H7 (cell line): Measurements from ENCODE around the gene GRM5. TPM values are rescaled to one million over a fixed set of nuclear protein-coding genes. Genes with fewer than 3 reads are reported as not detected.
A peak's percentile ranks its signal among the peaks of the same experiment; 100 is the strongest.

Experiments
- DNase-seq: peaks from one replicate; pipeline ENCODE4 v3.0.0; 2012
- H3K27me3 ChIP-seq: 2 replicates; pipeline ENCODE4 v1.6.0; 2011; ENCODE audit warnings: mild to moderate bottlenecking, low read length; ENCODE audit not compliant: control insufficient read depth, insufficient read depth
- H3K36me3 ChIP-seq: replicated peaks from 2 replicates; pipeline ENCODE4 v1.5.1; 2011; ENCODE audit warnings: low read length; ENCODE audit not compliant: control insufficient read depth, insufficient read depth
- H3K4me3 ChIP-seq: 2 replicates; pipeline ENCODE4 v1.5.1; 2011; ENCODE audit warnings: low read depth, mild to moderate bottlenecking, control low read depth, low read length, moderate library complexity; ENCODE audit not compliant: insufficient read depth
- total RNA-seq: library from RNA; depleted of rRNA; stranded (reverse); fragments of >200 nt; shearing (Covaris generic); gene quantifications from 2 replicates; pipeline ENCODE4 v1.2.3, GENCODE V29; 2014

Gene GRM5
- total RNA-seq, 1 experiment from 2014 or later, result not detected

GRCh38 chr11:88533001-88533400, 532.8 kb downstream of the GRM5 start:
- Histone ChIP-seq H3K27me3 (no peaks in the 10 kb centered on the region), H3K36me3 (no peaks in the 10 kb centered on the region), H3K4me3 (no peak overlapping the region)
- no peak for DNase-seq

DNA sequence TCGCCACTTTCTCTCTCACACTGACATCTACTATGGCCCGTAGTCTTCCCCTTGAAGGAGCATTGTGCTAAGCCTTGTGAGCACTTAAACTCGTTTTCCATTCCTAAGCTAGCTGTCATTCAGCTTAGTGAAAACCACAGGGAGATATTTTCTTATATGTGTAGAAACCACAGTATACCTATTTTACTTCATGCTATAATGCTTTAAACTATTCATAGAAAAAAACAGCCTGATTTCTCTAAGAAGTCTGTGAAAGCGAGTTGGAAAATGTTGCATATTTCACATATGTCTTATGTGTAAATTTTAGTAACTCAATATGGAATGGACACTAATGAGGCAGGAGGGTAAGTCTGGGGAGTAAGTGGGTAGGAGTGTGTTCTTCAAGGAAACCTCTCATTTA, 534.0 kb downstream of the GRM5 start:
- Histone ChIP-seq H3K36me3 (no peaks in the 10 kb centered on the region), H3K4me3 (no peak overlapping the region), H3K27me3 (no peaks in the 10 kb centered on the region)
- no peak for DNase-seq

- no peaks in the 10 kb centered on the region for H3K27me3 ChIP-seq
- DNase-seq, result no peak
- no peak overlapping the region for H3K4me3 ChIP-seq
- no peaks in the 10 kb centered on the region for H3K36me3 ChIP-seq
These were observed 536.4 kb downstream of the GRM5 start for GRCh38 chr11:88529426-88529825.

DNA sequence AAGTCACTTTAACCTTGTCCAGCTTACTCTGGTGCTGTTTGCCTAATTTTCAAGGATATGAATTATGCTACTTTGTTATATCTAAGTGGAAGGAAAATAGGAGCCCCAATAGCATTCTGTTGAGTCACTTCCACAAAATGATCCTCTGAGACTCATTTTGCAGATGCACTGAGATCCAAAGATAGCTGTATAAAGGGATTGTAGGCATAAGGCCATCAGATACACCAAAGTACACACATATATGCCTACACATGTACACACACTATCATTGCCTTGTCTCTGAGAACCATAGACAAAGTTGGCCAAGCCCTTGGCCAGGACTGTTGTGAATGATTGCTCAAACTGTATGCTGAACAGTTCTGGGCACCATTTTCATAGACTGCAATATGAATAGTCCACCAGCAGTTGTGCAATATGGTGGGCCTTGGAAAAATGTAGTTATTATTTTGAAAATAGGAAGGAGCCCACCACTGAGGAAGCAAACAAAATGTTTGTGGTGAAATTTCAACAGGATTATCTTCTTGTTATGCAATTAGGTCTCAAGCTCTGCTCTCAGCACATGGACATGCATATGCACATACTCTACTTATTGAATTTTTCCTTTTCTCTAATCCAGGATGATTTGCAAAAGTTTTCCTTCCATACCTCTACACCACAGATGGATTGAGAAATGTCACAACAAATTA, 542.3 kb downstream of the GRM5 start:
- no peak for DNase-seq
- H3K27me3 ChIP-seq, result no peaks in the 10 kb centered on the region
- H3K36me3 ChIP-seq, result no peaks in the 10 kb centered on the region
- no peak overlapping the region for H3K4me3 ChIP-seq

DNA sequence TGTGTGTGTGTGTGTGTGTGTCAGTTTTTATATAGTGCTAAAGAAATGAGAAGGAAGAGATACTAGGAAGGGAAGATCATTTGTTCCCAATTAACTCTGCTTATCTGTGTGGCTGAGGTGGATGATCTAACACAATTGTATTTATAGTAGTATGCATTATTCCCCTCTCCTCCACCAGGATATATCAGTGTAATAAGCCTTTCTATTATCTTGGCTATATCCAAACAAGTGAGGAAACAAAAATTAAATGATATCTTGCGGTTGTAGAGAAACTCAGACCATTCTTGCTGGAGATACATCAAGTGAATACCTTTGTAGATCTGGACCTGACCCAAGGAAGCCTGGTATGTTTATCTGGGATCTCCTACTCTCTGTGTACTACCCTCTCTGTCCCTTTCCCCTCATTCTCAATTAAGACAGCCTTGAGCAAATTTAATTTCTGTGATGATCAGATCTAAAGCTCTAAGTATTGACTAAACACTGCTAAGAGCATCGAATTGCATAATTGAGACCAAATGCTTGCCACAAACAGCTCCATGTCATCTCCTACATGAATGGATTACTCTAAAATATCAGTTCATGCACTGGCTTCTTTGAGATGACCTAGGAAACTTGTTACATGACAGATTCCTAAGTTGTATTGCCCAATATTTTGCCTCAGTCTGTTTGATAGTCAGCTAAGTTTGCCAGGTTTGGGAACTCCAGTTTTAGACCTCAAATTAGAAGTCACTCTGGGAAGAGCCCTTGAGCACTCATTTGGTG, 543.0 kb downstream of the GRM5 start:
- Histone ChIP-seq H3K36me3 (no peaks in the 10 kb centered on the region), H3K4me3 (no peak overlapping the region), H3K27me3 (no peaks in the 10 kb centered on the region)
- DNase-seq, result no peak

GRCh38 chr11:88521799-88522201, 544.0 kb downstream of the GRM5 start:
- DNase-seq, result no peak
- H3K36me3 ChIP-seq, result no peaks in the 10 kb centered on the region
- no peaks in the 10 kb centered on the region for H3K27me3 ChIP-seq
- no peak overlapping the region for H3K4me3 ChIP-seq

DNA sequence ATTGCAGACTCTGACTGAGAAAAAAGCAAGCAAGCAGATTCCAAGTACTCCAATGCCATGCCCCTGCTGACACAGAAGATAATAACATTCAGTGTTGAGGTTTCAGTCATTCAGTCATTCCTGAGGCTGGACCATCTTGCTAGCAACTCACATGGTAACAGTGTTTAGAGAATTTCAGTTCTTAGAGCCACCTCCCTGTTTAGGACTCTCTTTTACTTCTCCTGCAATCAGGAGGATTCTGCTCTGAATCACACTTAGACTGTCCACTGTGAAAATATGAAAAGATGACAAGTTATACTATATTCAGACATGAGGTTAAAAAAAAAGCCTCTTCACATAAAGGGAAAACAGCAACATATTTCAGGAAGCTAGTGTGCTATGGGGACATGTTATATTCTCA, 544.4 kb downstream of the GRM5 start:
- DNase-seq, result no peak
- no peaks in the 10 kb centered on the region for H3K36me3 ChIP-seq
- H3K27me3 ChIP-seq, result no peaks in the 10 kb centered on the region
- H3K4me3 ChIP-seq, result no peak overlapping the region

- no peak for DNase-seq
- H3K4me3 ChIP-seq, result no peak overlapping the region
- H3K36me3 ChIP-seq, result no peaks in the 10 kb centered on the region
- no peaks in the 10 kb centered on the region for H3K27me3 ChIP-seq
These were observed 545.4 kb downstream of the GRM5 start for GRCh38 chr11:88520391-88520790.

DNA sequence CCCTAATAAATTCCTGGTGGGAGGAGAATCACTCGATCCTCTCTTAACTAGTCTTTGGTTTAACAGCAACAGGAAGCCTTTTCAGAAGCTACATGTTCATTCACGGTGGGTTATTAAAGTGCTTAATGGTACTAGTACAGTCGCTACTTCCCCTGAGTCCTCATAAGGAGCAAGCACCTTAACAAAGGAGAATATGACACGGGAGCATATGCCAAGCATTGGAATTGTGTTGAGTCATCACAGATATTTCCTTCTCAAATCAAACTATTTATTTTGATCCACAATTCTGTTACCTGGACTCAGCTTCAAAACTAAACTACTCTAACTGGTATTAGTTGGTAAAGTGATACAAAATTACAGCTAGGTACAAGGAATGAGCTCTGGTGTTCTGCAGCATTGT, 550.8 kb downstream of the GRM5 start:
- no peak for DNase-seq
- Histone ChIP-seq H3K4me3 (no peak overlapping the region), H3K36me3 (no peaks in the 10 kb centered on the region), H3K27me3 (no peaks in the 10 kb centered on the region)

DNA sequence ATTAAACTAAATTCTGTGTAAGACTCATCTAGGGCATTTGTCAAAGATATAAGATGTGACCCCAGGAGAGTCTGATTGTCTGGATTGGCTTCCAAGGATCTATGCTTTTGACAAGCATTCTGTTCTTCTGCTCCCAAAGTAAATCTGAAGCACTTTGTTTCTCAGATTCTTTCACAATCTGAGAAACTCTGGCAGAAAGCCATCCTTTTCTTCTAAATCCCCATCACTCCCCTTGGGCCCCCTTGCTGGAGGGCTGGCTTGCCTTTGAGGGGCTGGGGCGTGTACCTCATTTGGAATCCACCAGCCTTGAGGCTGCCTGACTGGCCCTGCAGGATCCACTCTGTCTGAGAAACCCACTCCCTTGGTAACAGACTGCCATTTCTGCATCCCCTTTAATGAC, 554.8 kb downstream of the GRM5 start:
- Histone ChIP-seq H3K27me3 (peaks cover 23% of the 10 kb centered on the region; the same call in 1 of the 2 replicates), H3K36me3 (no peaks in the 10 kb centered on the region), H3K4me3 (no peak overlapping the region)
- DNase-seq, result no peak

GRCh38 chr11:88508759-88509581, 556.8 kb downstream of the GRM5 start:
- peaks cover 23% of the 10 kb centered on the region; the same call in 1 of the 2 replicates for H3K27me3 ChIP-seq
- DNase-seq, result peak; percentile 68
- peak overlapping the region; percentile 53; the same call in 1 of the 2 replicates for H3K4me3 ChIP-seq
- H3K36me3 ChIP-seq, result no peaks in the 10 kb centered on the region

DNA sequence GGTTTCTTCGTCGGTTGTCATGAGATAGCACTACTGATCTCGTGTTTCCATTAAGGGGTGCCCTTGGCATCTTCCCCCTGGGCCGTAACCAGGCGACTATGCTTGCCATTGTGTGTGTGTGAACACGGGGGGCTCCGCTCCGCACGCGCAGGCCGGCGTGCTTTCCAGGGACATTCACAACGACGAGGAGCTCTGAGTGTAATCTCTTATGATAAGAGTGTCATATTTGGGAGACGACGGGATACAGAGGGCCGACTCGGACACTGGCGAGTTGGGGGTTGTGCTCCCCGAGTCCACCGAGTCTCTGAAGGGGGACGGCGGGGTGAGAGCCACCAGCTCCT, 557.4 kb downstream of the GRM5 start:
- Histone ChIP-seq H3K4me3 (peak overlapping the region; percentile 53; the same call in 1 of the 2 replicates), H3K36me3 (no peaks in the 10 kb centered on the region), H3K27me3 (peaks cover 23% of the 10 kb centered on the region; the same call in 1 of the 2 replicates)
- DNase-seq, result no peak

DNA sequence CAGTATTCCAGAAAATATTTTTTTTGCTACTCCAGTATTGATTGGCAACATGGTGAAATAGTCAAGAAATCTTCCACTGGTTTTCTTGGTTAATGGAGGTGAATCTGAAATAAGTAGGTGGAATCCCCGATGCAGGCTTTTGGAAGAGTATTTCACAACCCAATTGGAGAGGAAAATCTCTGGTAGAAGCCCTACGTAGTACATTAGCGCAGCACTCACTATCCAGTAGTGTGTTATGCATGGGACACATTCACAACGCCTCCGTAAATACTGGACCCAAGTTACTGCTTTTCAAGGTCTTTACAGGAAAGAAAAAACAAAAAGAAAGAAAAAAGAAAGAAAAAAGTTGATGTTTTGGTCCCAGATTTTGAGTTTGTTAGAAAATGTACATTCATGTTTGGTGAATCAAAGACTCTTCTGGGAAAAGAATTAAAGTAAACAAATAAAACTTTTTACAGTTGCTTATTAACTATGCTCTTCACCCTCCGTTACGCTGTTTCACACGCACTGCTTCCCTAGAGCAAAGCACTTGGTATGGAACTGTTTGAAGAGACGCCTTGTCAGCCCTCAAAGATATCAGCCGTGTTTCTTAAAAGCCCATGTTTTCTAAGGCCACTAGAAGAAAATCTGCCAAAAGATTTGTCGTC, 557.9 kb downstream of the GRM5 start:
- Histone ChIP-seq H3K36me3 (no peaks in the 10 kb centered on the region), H3K4me3 (peak overlapping the region; percentile 53; the same call in 1 of the 2 replicates), H3K27me3 (peaks cover 23% of the 10 kb centered on the region; the same call in 1 of the 2 replicates)
- DNase-seq, result no peak

- Histone ChIP-seq H3K4me3 (no peak overlapping the region), H3K27me3 (no peaks in the 10 kb centered on the region; the same call in 1 of the 2 replicates), H3K36me3 (no peaks in the 10 kb centered on the region)
- no peak for DNase-seq
These were observed 564.2 kb downstream of the GRM5 start for GRCh38 chr11:88501541-88501940.
